Occipital lobe (tissue), 2 donors: ENCODE results near the gene SCN8A. TPM values are rescaled to one million over a fixed set of nuclear protein-coding genes. Genes with fewer than 3 reads are reported as not detected.

Experiments used
- DNase-seq: peaks from one replicate; lab custom pipeline; 2025; lab: John Stamatoyannopoulos, UW
- total RNA-seq: library from RNA; depleted of rRNA; stranded (reverse); fragments of >200 nt; gene quantifications from one replicate; pipeline ENCODE4 v1.2.3, GENCODE V29; 2014

SCN8A gene
- total RNA-seq, 1 donor from 2014 or later: 51.2 TPM

DNA sequence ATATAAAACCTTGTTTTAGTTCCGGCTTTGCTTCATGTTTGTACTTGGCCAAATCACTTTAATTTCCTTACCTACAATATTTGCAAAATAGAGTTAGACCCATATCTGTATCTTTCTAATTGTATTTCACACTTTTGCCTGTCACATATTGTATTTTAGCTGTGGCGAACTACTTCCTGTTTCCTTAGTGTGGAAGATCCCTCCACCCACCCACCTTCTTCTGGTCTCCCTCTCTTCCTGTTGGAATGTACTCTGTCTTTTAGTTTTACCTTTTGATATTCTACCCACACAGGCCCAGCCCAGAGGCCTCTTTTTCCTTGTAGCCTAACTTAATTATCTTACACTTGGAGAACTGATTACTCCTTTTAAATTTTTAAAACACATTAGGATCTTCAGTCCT, 78.2 kb downstream of the SCN8A start:
- DNase-seq: no peak

DNA sequence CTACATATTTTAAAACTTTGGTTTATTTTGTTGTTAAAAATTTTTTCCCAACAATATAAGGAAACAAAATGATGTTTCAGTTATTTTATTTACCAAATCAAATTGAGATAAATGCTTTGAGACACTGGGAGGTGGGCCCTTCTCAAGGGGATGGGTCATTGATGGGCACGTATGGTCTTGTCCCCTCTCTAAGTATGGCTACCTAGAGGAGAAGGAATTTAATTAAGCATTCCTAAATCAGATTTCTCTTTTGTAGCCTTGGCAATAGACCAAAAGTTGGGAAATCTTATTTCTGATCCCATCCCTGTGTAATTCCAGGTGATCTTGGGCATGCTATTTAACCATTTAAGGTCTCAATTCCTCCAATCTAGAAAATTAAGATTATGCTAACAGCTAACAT, 79.0 kb downstream of the SCN8A start:
- DNase-seq: no peak

DNA sequence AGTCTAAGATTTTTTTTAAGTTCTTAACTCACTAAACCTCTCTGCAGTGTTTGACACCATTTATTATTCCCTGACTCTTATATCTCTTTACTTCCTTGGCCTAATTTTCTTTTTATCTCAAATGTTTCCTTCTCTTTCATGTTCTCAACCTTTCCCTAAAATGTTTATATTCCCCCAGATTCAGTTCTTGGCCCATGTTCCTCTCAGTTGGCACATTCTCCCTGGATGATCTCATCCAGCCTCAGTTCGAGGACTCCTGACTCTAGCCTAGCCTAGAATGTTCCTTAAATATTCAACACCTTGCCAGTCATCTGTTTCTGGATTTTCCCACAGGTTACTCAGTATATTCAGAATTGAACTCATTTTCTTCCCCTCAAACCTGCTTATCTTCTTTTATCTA, 81.3 kb downstream of the SCN8A start:
- no peak for DNase-seq

DNA sequence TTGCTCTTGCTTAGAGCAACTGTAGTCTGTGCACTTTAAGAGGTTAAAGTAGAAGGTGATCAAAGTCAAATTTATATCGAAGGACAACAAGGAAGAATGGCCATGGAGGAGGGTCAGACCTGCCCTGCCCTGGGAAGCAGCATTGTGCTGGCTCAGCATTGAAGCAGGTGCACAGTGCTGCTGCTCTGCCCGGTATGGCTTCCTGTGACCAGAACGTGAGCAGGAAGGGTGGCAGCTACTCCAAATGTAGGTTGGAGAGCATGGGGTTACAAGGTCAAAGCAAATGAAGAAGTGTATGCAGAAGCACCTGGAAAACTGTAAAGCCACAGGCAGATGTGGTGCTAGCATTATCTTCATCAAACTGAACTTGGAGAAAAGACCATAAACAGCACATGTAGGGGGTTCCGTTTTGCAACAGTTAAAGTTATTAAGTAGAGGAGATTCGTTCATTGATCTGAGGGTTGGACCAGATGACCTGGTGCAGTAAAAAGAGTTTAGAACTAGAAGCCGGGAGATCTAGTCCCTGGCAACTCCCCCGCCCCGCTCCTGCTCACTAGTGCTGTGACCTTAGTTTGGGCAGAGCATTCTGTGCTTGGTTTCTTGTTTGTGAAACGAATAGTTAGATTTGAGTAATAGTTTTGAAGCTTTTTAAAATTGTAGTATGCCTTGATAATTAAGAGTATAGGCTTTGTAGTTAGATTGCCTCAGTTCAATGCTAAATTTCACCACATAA, 84.2 kb downstream of the SCN8A start:
- DNase-seq: no peak

DNA sequence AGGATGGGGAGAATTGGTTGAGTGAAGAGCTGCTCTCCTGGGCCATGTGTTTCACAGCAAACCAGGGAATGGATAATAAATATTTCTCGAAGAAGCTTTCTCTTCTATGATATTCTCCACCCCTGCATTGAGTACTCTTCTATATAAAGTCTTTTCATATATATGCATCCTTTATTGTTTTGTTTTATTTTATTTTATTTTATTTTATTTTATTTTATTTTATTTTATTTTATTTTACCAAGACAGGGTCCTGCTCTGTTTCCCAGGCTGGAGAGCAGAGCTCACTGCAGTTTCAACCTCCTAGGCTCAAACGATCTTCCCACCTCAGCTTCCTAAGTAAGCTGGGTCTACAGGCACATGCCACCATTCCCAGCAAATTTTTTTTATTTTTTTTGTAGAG, 85.8 kb downstream of the SCN8A start:
- DNase-seq: no peak

DNA sequence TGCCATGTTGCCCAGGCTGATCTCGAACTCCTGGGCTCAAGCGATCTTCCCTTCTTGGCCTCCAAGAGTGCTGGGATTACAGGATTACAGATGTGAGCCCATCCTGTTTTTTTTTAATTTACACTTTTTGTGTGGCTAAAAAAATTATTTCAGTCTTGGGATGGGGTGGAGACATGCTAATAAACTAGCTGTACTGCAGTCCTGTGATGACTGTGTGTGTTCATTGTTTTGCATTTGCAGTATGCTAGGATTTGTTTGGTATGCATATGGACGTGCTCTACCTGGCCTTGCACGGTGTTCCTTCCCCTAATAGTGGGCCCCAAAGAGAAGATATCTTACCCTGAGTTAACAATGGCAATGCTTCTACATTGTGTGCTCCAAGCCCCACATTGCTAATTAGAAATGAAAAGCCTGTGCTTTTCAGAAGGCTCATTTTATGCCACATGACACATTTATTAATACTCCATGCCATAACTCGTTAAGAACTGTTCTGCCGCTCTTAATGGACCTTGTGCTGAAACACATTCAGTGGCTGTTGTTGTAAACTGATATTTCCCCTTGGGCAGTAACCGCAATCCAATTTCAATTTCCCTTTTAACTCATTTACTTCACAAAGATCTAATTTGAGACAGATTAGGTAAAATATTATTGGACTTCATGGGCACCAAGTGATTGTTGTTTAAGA, 86.4 kb downstream of the SCN8A start:
- no peak for DNase-seq

DNA sequence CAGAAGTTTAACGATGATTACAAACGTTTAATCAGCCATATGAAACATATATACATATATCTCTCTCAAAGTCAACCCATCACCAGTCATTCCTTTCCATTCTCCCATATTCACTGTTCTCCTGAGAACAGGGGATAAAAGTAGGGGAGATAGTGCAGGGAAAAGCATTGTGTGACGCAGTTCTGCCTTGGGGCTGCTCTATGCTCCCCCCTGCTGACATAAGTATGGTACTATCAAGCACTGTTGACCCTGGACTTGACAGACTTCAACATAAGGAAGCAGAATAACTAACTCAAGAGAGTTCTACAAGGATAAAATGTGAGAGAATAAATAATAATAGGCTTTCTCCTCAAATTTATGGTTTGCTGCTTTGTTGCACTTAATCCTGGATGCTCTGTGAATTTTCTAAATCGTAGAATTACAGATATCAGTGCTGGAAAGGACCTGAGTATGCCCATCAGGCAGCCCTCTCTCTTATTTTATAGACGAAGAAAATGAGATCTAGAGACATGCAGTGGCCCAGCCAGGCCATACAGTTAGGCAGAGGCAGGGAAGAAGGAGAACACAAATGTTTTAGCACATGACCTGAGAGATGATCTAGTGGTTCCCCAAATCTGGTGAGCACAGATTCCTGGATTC, 87.2 kb downstream of the SCN8A start:
- no peak for DNase-seq

DNA sequence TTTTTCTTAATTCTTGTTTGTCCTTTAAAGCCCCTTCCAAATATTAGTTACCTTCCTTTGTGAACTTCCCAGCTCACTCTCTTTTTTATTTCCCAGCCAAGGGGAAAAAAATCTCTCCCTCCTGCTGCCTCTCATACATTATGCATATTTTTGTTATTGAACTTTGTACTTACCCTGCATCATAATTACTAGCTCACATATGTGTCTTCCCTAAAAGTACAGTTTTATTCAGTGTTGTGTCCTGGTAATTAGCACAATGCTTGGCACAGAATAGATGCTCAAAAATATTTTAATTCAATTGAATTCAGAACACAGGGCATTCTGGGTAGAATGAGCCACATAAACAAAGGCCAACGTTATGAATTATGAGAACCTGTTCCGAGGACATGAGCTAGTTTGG, 91.9 kb downstream of the SCN8A start:
- no peak for DNase-seq

DNA sequence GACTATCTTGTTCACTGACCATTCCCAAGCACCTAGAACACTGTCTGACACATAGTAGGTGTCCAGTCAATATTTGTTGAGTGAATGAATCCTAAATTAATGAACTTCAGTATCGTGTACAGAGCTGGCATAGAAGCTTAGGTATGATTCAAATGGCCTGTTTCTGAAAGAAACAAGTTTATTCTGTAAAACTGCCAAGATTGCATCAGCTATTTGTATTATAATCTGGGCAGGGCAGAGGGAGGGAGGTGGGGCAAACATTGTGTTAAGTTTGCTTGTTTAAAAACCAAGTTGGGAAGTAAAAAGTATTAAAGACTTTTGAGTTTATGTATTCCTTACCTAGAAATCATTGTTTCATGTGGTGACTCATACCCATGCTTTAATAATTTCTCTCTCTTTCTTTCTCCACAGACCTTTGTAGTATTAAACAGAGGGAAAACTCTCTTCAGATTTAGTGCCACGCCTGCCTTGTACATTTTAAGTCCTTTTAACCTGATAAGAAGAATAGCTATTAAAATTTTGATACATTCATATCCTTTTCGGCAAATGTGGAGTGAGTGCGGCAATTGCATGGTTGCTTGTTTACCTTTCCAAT, 92.8 kb downstream of the SCN8A start:
- DNase-seq: no peak

DNA sequence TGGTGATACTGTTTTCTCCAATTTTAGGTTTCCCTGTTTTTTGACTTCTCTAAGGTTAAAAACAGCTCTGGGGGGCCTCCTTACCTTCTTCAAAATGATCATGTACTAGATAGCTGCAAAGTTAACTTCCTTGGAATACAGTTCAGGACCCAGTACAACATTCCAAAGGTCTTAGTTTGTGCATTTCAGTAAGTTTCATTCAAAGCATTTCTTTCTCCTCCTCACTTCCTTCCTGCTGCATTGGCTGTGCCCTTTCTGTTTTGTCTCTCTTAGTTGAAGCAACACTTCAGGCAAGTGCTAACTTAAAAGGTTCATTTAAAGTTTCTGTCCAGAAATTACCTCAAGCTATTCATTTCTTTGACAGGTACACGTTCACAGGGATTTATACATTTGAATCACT, 95.7 kb downstream of the SCN8A start:
- no peak for DNase-seq

DNA sequence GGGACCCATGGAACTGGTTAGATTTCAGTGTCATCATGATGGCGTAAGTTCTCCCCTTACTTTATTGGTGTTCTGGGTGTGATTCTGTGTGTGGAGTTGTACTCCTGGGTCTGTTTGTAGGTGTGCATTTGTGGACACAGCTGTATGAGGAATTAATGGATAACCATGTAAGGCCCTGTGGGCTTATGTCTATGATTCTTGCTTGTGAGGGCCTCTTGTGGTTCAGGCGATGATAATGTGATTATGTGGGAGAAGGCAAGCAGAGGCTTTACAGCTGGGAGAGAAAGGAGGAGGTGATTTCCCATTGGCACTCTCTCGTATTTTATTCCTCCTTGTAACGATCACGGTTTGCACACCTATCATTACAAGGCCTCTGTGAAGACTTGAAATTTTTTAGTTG, 96.1 kb downstream of the SCN8A start:
- DNase-seq: no peak

DNA sequence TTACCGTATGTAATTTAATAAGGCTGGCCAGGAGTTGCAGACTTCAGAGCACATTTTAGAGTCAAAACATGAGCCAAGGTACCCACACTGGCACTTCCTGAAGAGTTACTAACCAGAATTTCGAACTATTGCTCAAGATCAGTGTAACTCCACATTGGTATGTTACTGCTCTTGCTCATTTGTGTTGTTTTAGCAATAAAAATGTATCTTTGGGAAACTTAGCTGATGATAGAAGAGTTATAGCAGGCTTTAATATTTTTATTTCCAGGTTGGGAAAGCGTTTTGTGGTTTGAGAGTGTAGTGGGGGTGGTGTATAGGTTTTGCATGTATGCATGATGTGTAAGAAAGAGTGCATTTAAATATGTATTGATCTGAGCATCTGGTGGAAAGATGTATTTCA, 96.6 kb downstream of the SCN8A start:
- no peak for DNase-seq

DNA sequence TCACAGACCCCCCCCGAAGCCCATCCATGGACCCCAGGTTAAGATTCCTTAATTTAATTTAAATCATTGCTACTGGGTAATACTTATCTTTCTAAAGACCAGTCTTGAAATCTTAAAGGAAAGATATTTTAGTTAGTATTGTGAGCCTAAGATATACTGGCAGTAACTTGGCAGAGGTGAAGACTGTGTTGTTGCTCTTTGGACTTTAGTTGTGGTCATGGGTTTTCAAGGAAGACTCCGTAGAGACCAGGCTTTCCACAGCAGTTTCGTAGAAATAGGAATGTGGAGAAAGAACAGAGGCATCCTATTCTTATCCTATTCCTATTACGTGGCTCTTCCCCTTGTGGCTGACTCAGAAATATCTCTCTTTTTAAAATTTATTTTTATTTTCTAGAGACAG, 99.0 kb downstream of the SCN8A start:
- no peak for DNase-seq

DNA sequence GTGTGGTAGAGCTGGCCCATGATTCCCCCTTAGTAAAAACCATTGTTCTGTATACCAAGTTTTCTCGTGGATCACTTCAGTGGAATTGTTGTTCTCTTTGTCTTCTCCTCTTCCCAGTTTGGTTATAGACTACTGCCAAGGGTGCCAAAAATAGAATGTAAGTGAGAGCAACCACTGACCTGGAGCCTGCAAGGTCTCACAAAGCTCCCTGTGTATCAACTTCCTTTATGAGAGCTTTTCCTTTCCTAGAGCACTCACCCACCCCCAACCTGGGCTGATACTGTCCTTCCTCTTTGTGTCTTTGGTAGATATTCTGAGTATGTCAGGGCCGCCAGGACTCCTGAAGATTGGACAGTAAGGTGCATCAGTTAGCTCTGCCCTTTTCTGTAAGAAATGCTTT, 101.0 kb downstream of the SCN8A start:
- DNase-seq: no peak

DNA sequence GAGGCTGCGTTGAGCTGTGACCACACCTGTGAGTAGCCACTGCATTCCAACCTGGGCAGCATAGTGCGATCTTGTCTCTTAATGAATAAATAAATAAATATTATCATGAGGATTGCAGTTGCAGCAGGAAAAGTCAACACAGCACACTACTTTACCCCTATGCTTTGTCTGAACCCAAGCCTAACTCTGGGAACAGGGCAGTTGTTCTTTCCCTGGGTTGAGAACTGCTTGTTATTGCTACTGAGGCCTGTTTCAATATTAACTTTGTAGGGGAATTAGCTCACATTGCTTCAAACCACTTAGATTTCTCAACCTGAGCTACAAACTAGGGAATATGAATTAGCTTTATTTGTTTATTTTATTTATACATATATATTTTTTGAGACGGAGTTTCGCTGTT, 102.5 kb downstream of the SCN8A start:
- no peak for DNase-seq

DNA sequence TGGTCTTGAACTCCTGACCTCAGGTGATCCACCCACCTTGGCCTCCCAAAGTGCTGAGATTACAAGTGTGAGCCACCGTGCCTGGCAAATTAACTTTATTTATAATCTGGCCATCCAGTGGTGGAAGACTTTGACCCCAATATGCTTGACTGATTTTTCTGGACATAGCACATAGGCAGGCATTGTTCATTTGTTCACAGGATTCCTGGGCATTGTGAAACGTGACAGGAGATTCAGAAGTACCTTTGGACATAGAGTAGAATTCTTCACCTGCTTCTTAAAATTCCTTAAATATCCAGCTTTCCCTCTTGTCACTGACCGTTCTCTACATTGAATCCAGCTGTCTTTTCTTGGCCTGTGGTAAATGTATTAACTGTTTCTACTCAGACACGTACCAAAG, 103.1 kb downstream of the SCN8A start:
- no peak for DNase-seq

DNA sequence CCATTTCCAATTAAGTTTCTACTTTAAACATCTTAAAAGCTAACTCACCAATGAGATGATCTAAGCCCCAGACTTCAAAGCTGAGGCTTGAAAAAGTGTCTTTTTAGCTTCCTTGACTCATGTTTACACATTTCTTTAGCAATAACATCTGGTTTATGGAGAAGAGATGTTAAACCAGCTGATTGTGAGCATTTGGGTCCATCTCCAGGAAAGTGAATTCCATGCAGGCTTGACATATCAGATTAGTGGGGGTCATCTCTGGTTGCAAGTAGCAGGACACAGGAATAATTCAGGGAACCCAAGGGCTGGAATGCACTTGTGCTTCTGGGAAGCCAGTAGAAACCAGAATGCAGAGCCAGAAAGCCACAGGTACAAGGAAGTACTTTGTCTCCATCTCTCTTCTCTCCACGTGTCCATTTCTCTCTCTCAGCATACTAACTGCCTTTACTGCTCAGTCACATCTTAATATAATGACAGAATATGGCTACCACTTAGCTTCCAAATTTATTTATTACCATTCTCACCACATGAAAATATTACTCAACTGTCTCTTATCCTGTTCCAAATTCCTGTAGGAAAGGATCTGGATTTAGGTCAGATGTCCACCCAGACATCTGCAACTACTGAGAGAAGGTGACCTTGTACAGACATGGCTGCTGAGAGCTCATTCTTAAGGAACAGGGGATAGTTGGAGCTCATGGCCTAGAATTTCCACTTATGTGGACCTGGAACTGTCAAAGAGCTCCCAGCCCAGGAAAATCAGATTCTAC, 104.4 kb downstream of the SCN8A start:
- no peak for DNase-seq

DNA sequence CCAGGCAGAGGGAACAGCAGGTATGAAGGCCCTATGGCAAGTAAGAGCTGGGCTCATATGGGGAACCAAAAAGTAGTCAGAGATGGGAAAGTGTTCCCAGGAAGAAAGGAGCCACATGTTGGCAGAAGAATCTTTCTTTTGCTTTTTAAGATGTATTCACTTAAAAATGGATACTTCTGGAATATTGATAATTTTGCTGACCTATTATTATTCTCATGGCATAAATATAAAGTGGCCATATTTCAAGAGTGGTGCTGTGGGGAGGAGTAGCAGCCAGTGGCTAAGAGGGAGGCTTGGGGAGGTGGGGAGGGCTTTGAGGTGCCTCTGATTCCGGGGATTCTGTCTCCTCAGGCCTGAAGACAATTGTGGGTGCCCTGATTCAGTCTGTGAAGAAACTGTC, 108.2 kb downstream of the SCN8A start:
- no peak for DNase-seq

DNA sequence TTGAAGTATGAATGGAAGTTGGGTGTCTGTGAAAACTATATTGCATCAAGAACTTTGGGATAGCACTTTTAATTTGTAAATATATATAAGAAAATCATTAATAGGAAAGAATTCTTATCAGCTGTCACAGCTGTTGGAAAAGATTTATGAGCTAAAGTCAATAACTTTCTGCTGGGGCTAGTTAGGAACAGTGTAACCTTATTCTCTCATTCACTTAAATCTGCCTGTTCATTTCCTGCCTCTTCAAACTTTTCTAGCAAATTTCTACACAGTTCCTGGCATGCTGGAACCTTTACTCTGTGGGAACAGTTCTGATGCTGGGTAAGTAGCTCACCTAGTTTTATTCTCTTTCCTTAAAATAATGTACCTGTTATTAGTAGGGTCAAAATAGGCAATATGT, 109.9 kb downstream of the SCN8A start:
- DNase-seq: no peak

DNA sequence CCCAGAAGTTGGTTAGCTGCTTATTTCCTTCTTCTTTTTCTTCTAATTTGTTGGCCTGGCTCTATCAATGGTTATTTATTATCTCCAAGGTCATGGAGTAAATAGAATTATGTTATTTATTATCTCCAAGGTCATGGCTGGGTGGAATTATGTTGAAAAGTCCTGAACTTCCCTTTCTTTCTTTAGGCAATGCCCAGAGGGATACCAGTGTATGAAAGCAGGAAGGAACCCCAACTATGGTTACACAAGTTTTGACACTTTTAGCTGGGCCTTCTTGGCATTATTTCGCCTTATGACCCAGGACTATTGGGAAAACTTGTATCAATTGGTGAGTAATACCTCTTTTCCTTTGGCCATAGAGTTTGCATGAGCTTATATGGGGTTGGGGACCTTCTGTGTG, 111.6 kb downstream of the SCN8A start:
- DNase-seq: no peak

DNA sequence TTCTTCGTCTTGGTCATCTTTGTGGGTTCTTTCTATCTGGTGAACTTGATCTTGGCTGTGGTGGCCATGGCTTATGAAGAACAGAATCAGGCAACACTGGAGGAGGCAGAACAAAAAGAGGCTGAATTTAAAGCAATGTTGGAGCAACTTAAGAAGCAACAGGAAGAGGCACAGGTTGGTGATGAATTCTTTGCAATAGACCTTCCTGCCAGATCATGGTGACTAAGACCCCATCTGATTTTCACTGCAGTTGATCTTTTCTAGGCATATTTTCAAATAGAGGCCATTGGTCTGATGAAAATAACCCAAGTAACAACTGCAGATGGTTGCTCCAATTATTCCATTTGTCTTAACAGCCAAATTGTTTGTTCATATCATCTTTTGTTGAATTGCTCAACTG, 114.4 kb downstream of the SCN8A start:
- no peak for DNase-seq

DNA sequence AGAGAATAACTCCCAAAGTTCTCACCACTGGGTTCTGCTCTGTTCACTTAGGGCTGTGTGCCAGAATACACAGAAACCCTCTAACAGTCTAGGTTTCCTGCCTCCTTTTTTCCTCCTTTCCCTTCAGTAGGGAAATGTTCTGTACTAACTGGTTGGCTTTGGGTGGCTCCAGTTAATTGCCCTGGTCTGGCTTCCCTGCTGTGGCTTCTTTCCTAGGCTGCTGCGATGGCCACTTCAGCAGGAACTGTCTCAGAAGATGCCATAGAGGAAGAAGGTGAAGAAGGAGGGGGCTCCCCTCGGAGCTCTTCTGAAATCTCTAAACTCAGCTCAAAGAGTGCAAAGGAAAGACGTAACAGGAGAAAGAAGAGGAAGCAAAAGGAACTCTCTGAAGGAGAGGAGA, 115.2 kb downstream of the SCN8A start:
- DNase-seq: no peak
